ENCODE measurements around the gene HERC6.

GRCh38 chr4:88435987-88436693, 57.5 kb downstream of the HERC6 start:
- TF ChIP-seq POLR2AphosphoS5 (IDR thresholded peaks at IDR 0.05; ENCODE audit: low read depth, low read length) (no peak), POLR2A (IDR thresholded peaks at IDR 0.05; ENCODE audit: low read depth, low read length) (no peak)
